AG04450 (cell line): ENCODE data around the gene YWHAG. TPM values are rescaled to one million over a fixed set of nuclear protein-coding genes. Genes with fewer than 3 reads are reported as not detected.
"Not testable (repeated sequence)": the region's sequence is repeated elsewhere in the genome, so short reads cannot be mapped to it uniquely, and the experiment has no call there.

Source experiments
- CTCF ChIA-PET: fragments of 300-600, 350-600 bp; formaldehyde crosslinking; extraction: SDS; loops from one replicate; lab custom pipeline; 2022; ENCODE audit warnings: antibody characterized with exemption, inconsistent platforms; lab: Charles Lee
- POLR2A ChIA-PET: fragments of 350-600 bp; formaldehyde crosslinking; extraction: SDS; loops from one replicate; lab custom pipeline; 2021; ENCODE audit warnings: antibody characterized with exemption, inconsistent platforms; lab: Yijun Ruan, JAX
- DNase-seq: peaks from one replicate; pipeline ENCODE4 v3.0.0-alpha.2; 2011; ENCODE audit warnings: low read depth, low spot score
- H3K27ac ChIP-seq: one replicate; pipeline ENCODE4 v1.5.1; 2012; ENCODE audit warnings: low read depth, low read length, control low read depth
- H3K27me3 ChIP-seq: one replicate; pipeline ENCODE4 v1.6.0; 2012; ENCODE audit warnings: low read length; ENCODE audit not compliant: control insufficient read depth, insufficient read depth
- H3K4me3 ChIP-seq: 2 replicates; pipeline ENCODE4 v1.5.1; 2011; ENCODE audit warnings: mild to moderate bottlenecking, low read depth, low read length, control low read depth
- H3K9me3 ChIP-seq: 2 replicates; pipeline ENCODE4 v1.5.1; 2012; ENCODE audit warnings: low read length; ENCODE audit not compliant: control insufficient read depth, insufficient read depth
- polyA plus RNA-seq: library from polyadenylated mRNA; depleted of rRNA; stranded (reverse); fragments of >200 nt; gene quantifications from 2 replicates; pipeline ENCODE4 v1.2.3, GENCODE V29; 2011
- TF ChIP-seq, protein P1 (sequence below): IDR thresholded peaks from 2 replicates; pipeline ENCODE4 v1.5.1; 2011; ENCODE audit warnings: low read depth, low read length, control low read depth, inconsistent platforms

Gene YWHAG
- polyA plus RNA-seq, 1 experiment, result 91.6 TPM

- H3K27me3 ChIP-seq, result no peaks in the 10 kb centered on the region
- H3K27ac ChIP-seq, result no peak overlapping the region
- ChIA-PET POLR2A (no interaction called here), CTCF (interaction anchor here (0.6 kb wide), 1 partner anchor 47 kb away, joined by 3 read pairs; no protein-coding TSS in a partner anchor)
- H3K9me3 ChIP-seq, result no peaks in the 10 kb centered on the region
- no peak for DNase-seq
- H3K4me3 ChIP-seq, result no peak overlapping the region
- TF ChIP-seq, protein P1, sequence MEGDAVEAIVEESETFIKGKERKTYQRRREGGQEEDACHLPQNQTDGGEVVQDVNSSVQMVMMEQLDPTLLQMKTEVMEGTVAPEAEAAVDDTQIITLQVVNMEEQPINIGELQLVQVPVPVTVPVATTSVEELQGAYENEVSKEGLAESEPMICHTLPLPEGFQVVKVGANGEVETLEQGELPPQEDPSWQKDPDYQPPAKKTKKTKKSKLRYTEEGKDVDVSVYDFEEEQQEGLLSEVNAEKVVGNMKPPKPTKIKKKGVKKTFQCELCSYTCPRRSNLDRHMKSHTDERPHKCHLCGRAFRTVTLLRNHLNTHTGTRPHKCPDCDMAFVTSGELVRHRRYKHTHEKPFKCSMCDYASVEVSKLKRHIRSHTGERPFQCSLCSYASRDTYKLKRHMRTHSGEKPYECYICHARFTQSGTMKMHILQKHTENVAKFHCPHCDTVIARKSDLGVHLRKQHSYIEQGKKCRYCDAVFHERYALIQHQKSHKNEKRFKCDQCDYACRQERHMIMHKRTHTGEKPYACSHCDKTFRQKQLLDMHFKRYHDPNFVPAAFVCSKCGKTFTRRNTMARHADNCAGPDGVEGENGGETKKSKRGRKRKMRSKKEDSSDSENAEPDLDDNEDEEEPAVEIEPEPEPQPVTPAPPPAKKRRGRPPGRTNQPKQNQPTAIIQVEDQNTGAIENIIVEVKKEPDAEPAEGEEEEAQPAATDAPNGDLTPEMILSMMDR, result no peak
These were observed 12.6 kb upstream of the YWHAG start for GRCh38 chr7:76371396-76371795.

DNA sequence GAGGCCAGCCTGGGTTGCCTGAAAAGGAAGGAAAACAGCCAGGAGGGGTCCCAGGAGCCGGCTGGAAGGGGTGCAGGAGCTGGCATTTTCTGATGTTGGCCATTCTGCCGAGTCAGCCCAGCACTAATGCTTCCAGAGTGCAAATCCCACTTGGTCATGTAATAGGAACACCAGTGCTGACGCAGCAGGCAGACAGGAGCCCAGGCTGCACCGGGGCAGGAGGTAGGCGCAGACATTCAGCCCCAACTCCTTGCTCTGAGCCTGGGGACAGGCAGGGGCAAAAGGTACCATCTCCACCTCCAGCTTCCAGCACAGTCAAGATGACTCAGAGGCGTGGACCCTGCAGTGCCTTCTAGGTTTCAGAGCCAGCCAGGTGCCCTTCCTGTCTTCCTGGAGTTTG lies 10.2 kb upstream of the YWHAG start:
- CTCF ChIA-PET, result no interaction called here
- Histone ChIP-seq H3K27ac (no peak overlapping the region), H3K27me3 (no peaks in the 10 kb centered on the region), H3K9me3 (no peaks in the 10 kb centered on the region), H3K4me3 (no peak overlapping the region)
- POLR2A ChIA-PET, result no interaction called here
- TF ChIP-seq, protein P1, result no peak
- DNase-seq, result no peak

- H3K27ac ChIP-seq, result no peak overlapping the region
- DNase-seq, result no peak
- CTCF ChIA-PET, result no interaction called here
- POLR2A ChIA-PET, result no interaction called here
- H3K27me3 ChIP-seq, result no peaks in the 10 kb centered on the region
- H3K9me3 ChIP-seq, result no peaks in the 10 kb centered on the region
- H3K4me3 ChIP-seq, result no peak overlapping the region
- TF ChIP-seq, protein P1, result no peak
These were observed 9.4 kb upstream of the YWHAG start for GRCh38 chr7:76368190-76368589.

DNA sequence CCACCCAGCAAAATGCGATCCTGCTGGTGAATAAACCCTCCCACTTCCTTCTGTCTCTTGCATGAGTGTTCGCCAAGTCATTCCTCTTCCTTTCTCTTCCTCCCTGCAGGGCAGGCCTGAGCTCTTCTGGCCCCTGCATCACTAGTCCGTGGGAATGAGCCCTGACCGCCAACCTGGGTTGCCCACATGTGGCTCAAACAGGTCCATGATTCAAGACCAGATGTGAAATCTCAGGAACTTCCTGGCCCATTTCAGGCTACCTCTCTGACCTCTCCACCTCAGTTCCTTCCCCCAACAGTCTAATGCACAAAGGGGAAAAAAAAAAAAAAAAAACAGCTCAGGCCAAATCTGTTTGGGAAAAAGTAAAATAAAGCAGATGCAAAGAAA lies 5.4 kb upstream of the YWHAG start:
- ChIA-PET POLR2A (interaction anchor here (0.6 to 1.3 kb wide), 5 partner anchors 13 to 646 kb away, joined by 3 to 8 read pairs (median 6); no protein-coding TSS in a partner anchor), CTCF (interaction anchor here (0.6 kb wide), 2 partner anchors 18 to 220 kb away, joined by 4 read pairs; no protein-coding TSS in a partner anchor)
- H3K27ac ChIP-seq, result peak overlapping the region; percentile 95
- no peaks in the 10 kb centered on the region for H3K9me3 ChIP-seq
- H3K4me3 ChIP-seq, result 0 out of 2 replicates have a peak overlapping the region, but pooled peaks have one; percentile 3
- H3K27me3 ChIP-seq, result no peaks in the 10 kb centered on the region
- TF ChIP-seq, protein P1, result no peak
- DNase-seq, result no peak

DNA sequence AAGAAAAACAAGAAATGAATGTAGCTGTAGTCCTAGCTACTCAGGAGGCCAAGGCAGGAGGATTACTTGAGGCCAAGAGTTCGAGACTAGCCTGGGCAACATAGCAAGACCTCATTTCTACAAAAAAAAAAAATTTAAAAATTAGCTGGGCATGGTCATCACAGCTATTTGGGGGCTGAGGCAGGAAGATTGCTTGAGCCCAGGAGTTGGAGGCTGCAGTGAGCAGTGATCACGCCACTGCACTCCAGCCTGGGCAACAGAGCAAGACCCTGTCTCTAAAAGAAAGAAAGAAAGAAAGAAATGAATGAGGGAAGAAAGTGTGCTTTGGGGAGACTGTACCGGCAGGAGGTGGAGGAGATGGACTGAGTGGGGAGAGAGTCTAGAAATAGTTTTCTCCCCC lies 5.0 kb upstream of the YWHAG start:
- CTCF ChIA-PET, H3K9me3 ChIP-seq, DNase-seq, POLR2A ChIA-PET, H3K27me3 ChIP-seq: not testable (repeated sequence)
- H3K27ac ChIP-seq, result peak overlapping the region; percentile 95
- H3K4me3 ChIP-seq, result 0 out of 2 replicates have a peak overlapping the region, but pooled peaks have one; percentile 3
